Testis (tissue), 2 donors: Measurements from ENCODE around the gene C2orf42.

Experiments used
- POLR2A ChIP-seq: fragments of 450-650 bp; IDR thresholded peaks from one replicate; pipeline ENCODE4 v1.6.1; 2017; ENCODE audit warnings: antibody characterized with exemption, mild to moderate bottlenecking, moderate library complexity
- TF ChIP-seq, protein P1 (sequence below), 3 experiments: fragments of 450-650 bp in 2 of 3; fragments of 200-600 bp in 1 of 3; sonication (generic) in 1 of 3; IDR thresholded peaks; one replicate each; pipeline ENCODE4 v1.5.1; 2016 to 2019; ENCODE audit warnings: antibody characterized with exemption in 3 of 3, mild to moderate bottlenecking in 2 of 3, moderate library complexity in 1 of 3

DNA sequence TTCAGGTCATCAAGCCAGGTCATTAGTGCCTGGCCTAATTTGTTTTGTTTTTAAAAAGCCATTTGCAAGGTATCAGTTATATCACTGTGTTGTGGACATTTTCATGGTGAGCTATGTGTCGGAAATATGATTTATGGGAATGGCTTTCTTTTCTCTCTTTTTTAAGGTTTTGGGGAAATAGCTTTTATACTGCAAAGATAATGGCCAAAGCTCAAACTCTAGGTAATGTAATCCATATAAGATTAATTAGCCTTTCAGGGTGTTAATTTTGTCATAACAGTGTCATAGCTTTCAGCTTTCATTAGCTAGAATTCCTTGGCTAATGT, 57.7 kb downstream of the C2orf42 start:
- no peak for TF ChIP-seq POLR2A
- TF ChIP-seq, protein P1, sequence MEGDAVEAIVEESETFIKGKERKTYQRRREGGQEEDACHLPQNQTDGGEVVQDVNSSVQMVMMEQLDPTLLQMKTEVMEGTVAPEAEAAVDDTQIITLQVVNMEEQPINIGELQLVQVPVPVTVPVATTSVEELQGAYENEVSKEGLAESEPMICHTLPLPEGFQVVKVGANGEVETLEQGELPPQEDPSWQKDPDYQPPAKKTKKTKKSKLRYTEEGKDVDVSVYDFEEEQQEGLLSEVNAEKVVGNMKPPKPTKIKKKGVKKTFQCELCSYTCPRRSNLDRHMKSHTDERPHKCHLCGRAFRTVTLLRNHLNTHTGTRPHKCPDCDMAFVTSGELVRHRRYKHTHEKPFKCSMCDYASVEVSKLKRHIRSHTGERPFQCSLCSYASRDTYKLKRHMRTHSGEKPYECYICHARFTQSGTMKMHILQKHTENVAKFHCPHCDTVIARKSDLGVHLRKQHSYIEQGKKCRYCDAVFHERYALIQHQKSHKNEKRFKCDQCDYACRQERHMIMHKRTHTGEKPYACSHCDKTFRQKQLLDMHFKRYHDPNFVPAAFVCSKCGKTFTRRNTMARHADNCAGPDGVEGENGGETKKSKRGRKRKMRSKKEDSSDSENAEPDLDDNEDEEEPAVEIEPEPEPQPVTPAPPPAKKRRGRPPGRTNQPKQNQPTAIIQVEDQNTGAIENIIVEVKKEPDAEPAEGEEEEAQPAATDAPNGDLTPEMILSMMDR (IDR thresholded peaks at IDR 0.05) = no peak
